ENCODE data around the gene TDO2. TPM values are rescaled to one million over a fixed set of nuclear protein-coding genes. Genes with fewer than 3 reads are reported as not detected.
"Not testable (repeated sequence)": the region's sequence is repeated elsewhere in the genome, so short reads cannot be mapped to it uniquely, and the experiment has no call there.

The TDO2 gene
- polyA plus RNA-seq, 3 donors, result not detected

DNA sequence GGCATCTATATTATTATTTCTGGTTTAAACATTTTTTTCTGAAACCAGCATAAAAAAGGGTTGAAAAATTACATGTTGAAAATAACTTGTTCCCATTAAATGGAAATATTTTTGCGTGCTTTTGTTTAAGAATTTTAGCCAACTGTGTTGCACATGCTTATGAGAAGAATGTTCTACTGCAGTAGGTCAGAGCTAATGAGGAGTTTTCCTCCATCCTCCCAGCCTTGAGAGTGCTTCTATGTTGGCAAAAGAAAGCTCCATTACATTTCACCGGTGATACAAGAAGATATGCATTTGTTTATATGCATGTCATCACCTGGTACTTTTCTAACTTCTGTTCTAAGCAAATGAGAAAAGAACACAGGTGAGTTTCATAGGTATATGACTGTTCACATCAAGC is 13.6 kb upstream of the TDO2 start:
- Histone ChIP-seq H3K9ac (ENCODE audit: insufficient read depth, low read length, poor library complexity, severe bottlenecking) (no peak overlapping the region), H4K20me1 (ENCODE audit: insufficient read depth, low read length) (no peaks in the 10 kb centered on the region), H3K4me3 (replicated peaks in 1 of 3; ENCODE audit: low read depth in 2 of 3, low read length in 3 of 3) (no peak overlapping the region), H2AFZ (ENCODE audit: insufficient read depth, low read depth, low read length, poor library complexity, severe bottlenecking) (no peak overlapping the region), H3K4me2 (replicated peaks; ENCODE audit: extremely low read depth, low read length, poor library complexity, severe bottlenecking) (no peak overlapping the region), H3K36me3 (replicated peaks in 1 of 2; ENCODE audit: control insufficient read depth in 1 of 2, insufficient read depth in 2 of 2, low read length in 2 of 2) (no peaks in the 10 kb centered on the region), H3K4me1 (ENCODE audit: control insufficient read depth in 1 of 2, insufficient read depth in 2 of 2, low read length in 2 of 2) (no peaks in the 10 kb centered on the region), H3K9me3 (replicated peaks in 1 of 2; ENCODE audit: control insufficient read depth in 1 of 2, insufficient read depth in 1 of 2, low read length in 2 of 2) (peaks cover 0 to 5% of the 10 kb centered on the region in 2 donors), H3K79me2 (ENCODE audit: insufficient read depth, low read length) (no peaks in the 10 kb centered on the region), H3K27ac (ENCODE audit: low read depth in 1 of 2, low read length in 2 of 2) (no peak overlapping the region), H3K27me3 (ENCODE audit: control insufficient read depth in 2 of 2, insufficient read depth in 2 of 2, low read length in 2 of 2) (no peaks in the 10 kb centered on the region)
- TF ChIP-seq, protein P1, sequence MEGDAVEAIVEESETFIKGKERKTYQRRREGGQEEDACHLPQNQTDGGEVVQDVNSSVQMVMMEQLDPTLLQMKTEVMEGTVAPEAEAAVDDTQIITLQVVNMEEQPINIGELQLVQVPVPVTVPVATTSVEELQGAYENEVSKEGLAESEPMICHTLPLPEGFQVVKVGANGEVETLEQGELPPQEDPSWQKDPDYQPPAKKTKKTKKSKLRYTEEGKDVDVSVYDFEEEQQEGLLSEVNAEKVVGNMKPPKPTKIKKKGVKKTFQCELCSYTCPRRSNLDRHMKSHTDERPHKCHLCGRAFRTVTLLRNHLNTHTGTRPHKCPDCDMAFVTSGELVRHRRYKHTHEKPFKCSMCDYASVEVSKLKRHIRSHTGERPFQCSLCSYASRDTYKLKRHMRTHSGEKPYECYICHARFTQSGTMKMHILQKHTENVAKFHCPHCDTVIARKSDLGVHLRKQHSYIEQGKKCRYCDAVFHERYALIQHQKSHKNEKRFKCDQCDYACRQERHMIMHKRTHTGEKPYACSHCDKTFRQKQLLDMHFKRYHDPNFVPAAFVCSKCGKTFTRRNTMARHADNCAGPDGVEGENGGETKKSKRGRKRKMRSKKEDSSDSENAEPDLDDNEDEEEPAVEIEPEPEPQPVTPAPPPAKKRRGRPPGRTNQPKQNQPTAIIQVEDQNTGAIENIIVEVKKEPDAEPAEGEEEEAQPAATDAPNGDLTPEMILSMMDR (IDR thresholded peaks at IDR 0.05), result no peak
- Mint-ChIP-seq H3K4me1 (no peaks in the 10 kb centered on the region), H3K4me3 (no peak overlapping the region), H3K9me3 (peaks cover 0 to 9% (median 5%) of the 10 kb centered on the region in 7 donors), H3K27me3 (ENCODE audit: low read depth in 3 of 3) (no peaks in the 10 kb centered on the region), H3K27ac (no peak overlapping the region), H3K36me3 (no peaks in the 10 kb centered on the region)
- no peak for DNase-seq
- no CpG with 5 or more reads among the region's 2 CpGs for WGBS (ENCODE audit: insufficient coverage)
- intact Hi-C loops (cut with micrococcal nuclease), result no loop called here

DNA sequence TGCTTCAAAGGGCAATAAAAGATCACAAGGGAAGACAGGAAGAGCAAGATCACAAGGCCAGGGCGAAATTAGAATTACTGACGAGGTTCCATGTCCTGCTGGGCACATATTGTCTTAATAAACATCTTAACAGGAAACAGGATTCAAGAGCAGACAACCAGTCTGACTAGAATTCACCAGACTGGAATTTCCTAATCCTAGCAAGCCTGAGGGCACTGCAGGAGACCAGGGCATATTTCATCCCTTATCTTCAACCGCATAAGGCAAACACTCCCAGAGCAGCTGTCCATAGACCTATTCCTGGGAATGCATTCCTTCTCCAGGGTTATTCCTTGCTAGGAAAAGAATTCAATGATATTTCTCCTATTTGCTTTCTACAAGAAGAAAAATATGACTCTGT is 12.4 kb upstream of the TDO2 start:
- 92% methylated on average over 2 of the region's 3 CpGs for WGBS (ENCODE audit: insufficient coverage)
- Histone ChIP-seq H3K27ac (ENCODE audit: low read depth in 1 of 2, low read length in 2 of 2) (no peak overlapping the region), H4K20me1 (ENCODE audit: insufficient read depth, low read length) (no peaks in the 10 kb centered on the region), H3K27me3 (ENCODE audit: control insufficient read depth in 2 of 2, insufficient read depth in 2 of 2, low read length in 2 of 2) (no peaks in the 10 kb centered on the region), H3K9me3 (replicated peaks in 1 of 2; ENCODE audit: control insufficient read depth in 1 of 2, insufficient read depth in 1 of 2, low read length in 2 of 2) (peaks cover 0 to 5% of the 10 kb centered on the region in 2 donors), H3K9ac (ENCODE audit: insufficient read depth, low read length, poor library complexity, severe bottlenecking) (no peak overlapping the region), H3K4me3 (replicated peaks in 1 of 3; ENCODE audit: low read depth in 2 of 3, low read length in 3 of 3) (no peak overlapping the region), H3K36me3 (replicated peaks in 1 of 2; ENCODE audit: control insufficient read depth in 1 of 2, insufficient read depth in 2 of 2, low read length in 2 of 2) (no peaks in the 10 kb centered on the region), H3K79me2 (ENCODE audit: insufficient read depth, low read length) (no peaks in the 10 kb centered on the region), H3K4me2 (replicated peaks; ENCODE audit: extremely low read depth, low read length, poor library complexity, severe bottlenecking) (no peak overlapping the region), H2AFZ (ENCODE audit: insufficient read depth, low read depth, low read length, poor library complexity, severe bottlenecking) (no peak overlapping the region), H3K4me1 (ENCODE audit: control insufficient read depth in 1 of 2, insufficient read depth in 2 of 2, low read length in 2 of 2) (no peaks in the 10 kb centered on the region)
- Mint-ChIP-seq H3K4me1 (no peaks in the 10 kb centered on the region), H3K36me3 (no peaks in the 10 kb centered on the region), H3K9me3 (peaks cover 0 to 10% (median 7%) of the 10 kb centered on the region in 7 donors), H3K27ac (no peak overlapping the region), H3K27me3 (ENCODE audit: low read depth in 3 of 3) (no peaks in the 10 kb centered on the region), H3K4me3 (no peak overlapping the region)
- intact Hi-C loops (cut with micrococcal nuclease), result no loop called here
- no peak for DNase-seq
- TF ChIP-seq, protein P1 (IDR thresholded peaks at IDR 0.05), result no peak

GRCh38 chr4:155898371-155898770 is 5.1 kb upstream of the TDO2 start:
- not testable (repeated sequence) for H3K4me3 Mint-ChIP-seq

More at GRCh38 chr4:155898371-155898770, 5.1 kb upstream of the TDO2 start:
- H3K79me2 ChIP-seq (ENCODE audit: insufficient read depth, low read length); H3K4me2 ChIP-seq (replicated peaks; ENCODE audit: extremely low read depth, low read length, poor library complexity, severe bottlenecking); H4K20me1 ChIP-seq (ENCODE audit: insufficient read depth, low read length); intact Hi-C loops (cut with micrococcal nuclease); DNase-seq; H3K4me1 ChIP-seq (ENCODE audit: control insufficient read depth in 1 of 2, insufficient read depth in 2 of 2, low read length in 2 of 2); H3K27ac Mint-ChIP-seq; H3K27me3 Mint-ChIP-seq (ENCODE audit: low read depth in 3 of 3); H3K4me3 ChIP-seq (replicated peaks in 1 of 3; ENCODE audit: low read depth in 2 of 3, low read length in 3 of 3); H3K36me3 ChIP-seq (replicated peaks in 1 of 2; ENCODE audit: control insufficient read depth in 1 of 2, insufficient read depth in 2 of 2, low read length in 2 of 2); H3K36me3 Mint-ChIP-seq; H3K4me1 Mint-ChIP-seq; H2AFZ ChIP-seq (ENCODE audit: insufficient read depth, low read depth, low read length, poor library complexity, severe bottlenecking); H3K27me3 ChIP-seq (ENCODE audit: control insufficient read depth in 2 of 2, insufficient read depth in 2 of 2, low read length in 2 of 2); H3K27ac ChIP-seq (ENCODE audit: low read depth in 1 of 2, low read length in 2 of 2); H3K9ac ChIP-seq (ENCODE audit: insufficient read depth, low read length, poor library complexity, severe bottlenecking); H3K9me3 ChIP-seq (replicated peaks in 1 of 2; ENCODE audit: control insufficient read depth in 1 of 2, insufficient read depth in 1 of 2, low read length in 2 of 2): not testable (repeated sequence)
- WGBS (ENCODE audit: insufficient coverage), result no CpG with 5 or more reads among the region's 2 CpGs
- H3K9me3 Mint-ChIP-seq, result peaks cover 6 to 17% (median 9%) of the 10 kb centered on the region in 7 donors

Measured in CD14-positive monocyte (primary cell).